A549 (cell line): Measurements from ENCODE around the gene ZBTB39.

Experiments used
- CTCF ChIP-seq: fragments of >200 bp; sonication (Bioruptor Twin); formaldehyde crosslinking; IDR thresholded peaks from 3 replicates; pipeline ENCODE4 v1.5.1; 2016
- PHF8 ChIP-seq: fragments of 200-600 bp; sonication (generic); IDR thresholded peaks from 2 replicates; pipeline ENCODE4 v1.6.1; 2016; ENCODE audit warnings: low read depth, mild to moderate bottlenecking, antibody characterized with exemption, moderate library complexity, borderline replicate concordance
- RAD21 ChIP-seq, 2 experiments: fragments of >200 bp in 1 of 2; sonication (Bioruptor Twin) in 1 of 2; formaldehyde crosslinking in 1 of 2; IDR thresholded peaks in 1 of 2; conservative IDR thresholded peaks in 1 of 2; 2 replicates in 1 of 2; 3 replicates in 1 of 2; pipeline ENCODE4 v1.6.1; 2012 to 2018; ENCODE audit warnings: inconsistent platforms in 1 of 2
- ZSCAN20 ChIP-seq: fragments of 250-450 bp; sonication (Bioruptor Pico); IDR thresholded peaks from 2 replicates; pipeline ENCODE4 v1.8.0; 2022; ENCODE audit warnings: mild to moderate bottlenecking, moderate library complexity

- TF ChIP-seq CTCF (no peak), PHF8 (no peak), ZSCAN20 (CRISPR knock-in tag) (no peak), RAD21 (conservative IDR thresholded peaks at IDR 0.05 in 1 of 2, IDR thresholded peaks at IDR 0.05 in 1 of 2) (no peak)
These were observed 40.9 kb upstream of the ZBTB39 start for GRCh38 chr12:57046947-57047890.
